HCT116 (cell line): ENCODE results near the gene ABHD11.

ENCODE experiments used
- CEBPB ChIP-seq: IDR thresholded peaks from 2 replicates; pipeline ENCODE4 v1.6.1; 2012; ENCODE audit warnings: low read depth
- EGR1 ChIP-seq: IDR thresholded peaks from 2 replicates; pipeline ENCODE4 v1.6.1; 2012; ENCODE audit warnings: low read depth
- EZH2 ChIP-seq: fragments of 200-600 bp; sonication (generic); IDR thresholded peaks from 2 replicates; pipeline ENCODE4 v1.6.1; 2017; ENCODE audit warnings: antibody characterized with exemption, mixed run types
- EZH2phosphoT487 ChIP-seq: fragments of 200-600 bp; IDR thresholded peaks from 2 replicates; pipeline ENCODE4 v1.6.1; 2018; ENCODE audit warnings: antibody characterized with exemption, borderline replicate concordance
- JUND ChIP-seq: IDR thresholded peaks from 2 replicates; pipeline ENCODE4 v1.6.1; 2012
- POLR2AphosphoS5 ChIP-seq: IDR thresholded peaks from 2 replicates; pipeline ENCODE4 v1.6.1; 2011; ENCODE audit warnings: mild to moderate bottlenecking, low read depth, low read length, moderate library complexity
- RAD21 ChIP-seq: IDR thresholded peaks from 2 replicates; pipeline ENCODE4 v1.6.1; 2012; ENCODE audit warnings: low read depth, mild to moderate bottlenecking
- SIN3A ChIP-seq: IDR thresholded peaks from 2 replicates; pipeline ENCODE4 v1.6.1; 2012; ENCODE audit warnings: low read depth
- SP1 ChIP-seq: IDR thresholded peaks from 2 replicates; pipeline ENCODE4 v1.6.1; 2012; ENCODE audit warnings: low read depth
- TCF7L2 ChIP-seq: IDR thresholded peaks from 2 replicates; pipeline ENCODE4 v1.7.0; 2011; ENCODE audit warnings: borderline replicate concordance, inconsistent platforms; ENCODE audit not compliant: insufficient read depth, insufficient read length; ENCODE audit errors: extremely low read depth
- YY1 ChIP-seq: IDR thresholded peaks from 2 replicates; pipeline ENCODE4 v1.6.1; 2011; ENCODE audit warnings: low read length, low read depth, moderate library complexity, mild to moderate bottlenecking; ENCODE audit not compliant: insufficient replicate concordance; ENCODE audit errors: extremely low read depth
- TF ChIP-seq, protein P1 (sequence below), 3 experiments: fragments of 200-600 bp in 1 of 3; sonication (generic) in 1 of 3; IDR thresholded peaks in 2 of 3; conservative IDR thresholded peaks in 1 of 3; 2 replicates each; pipeline ENCODE4 v1.5.1; 2012 to 2017; ENCODE audit warnings: low read depth in 2 of 3, low read length in 2 of 3, antibody characterized with exemption in 1 of 3, borderline replicate concordance in 1 of 3, control low read depth in 1 of 3, mild to moderate bottlenecking in 1 of 3, mixed read lengths in 1 of 3, mixed run types in 1 of 3, moderate library complexity in 1 of 3; ENCODE audit not compliant: insufficient read depth in 1 of 3
- TF ChIP-seq, protein P2 (sequence below): IDR thresholded peaks from 2 replicates; pipeline ENCODE4 v1.6.1; 2012
- TF ChIP-seq, protein P3 (sequence below): IDR thresholded peaks from 2 replicates; pipeline ENCODE4 v1.6.1; 2012; ENCODE audit warnings: low read depth

DNA sequence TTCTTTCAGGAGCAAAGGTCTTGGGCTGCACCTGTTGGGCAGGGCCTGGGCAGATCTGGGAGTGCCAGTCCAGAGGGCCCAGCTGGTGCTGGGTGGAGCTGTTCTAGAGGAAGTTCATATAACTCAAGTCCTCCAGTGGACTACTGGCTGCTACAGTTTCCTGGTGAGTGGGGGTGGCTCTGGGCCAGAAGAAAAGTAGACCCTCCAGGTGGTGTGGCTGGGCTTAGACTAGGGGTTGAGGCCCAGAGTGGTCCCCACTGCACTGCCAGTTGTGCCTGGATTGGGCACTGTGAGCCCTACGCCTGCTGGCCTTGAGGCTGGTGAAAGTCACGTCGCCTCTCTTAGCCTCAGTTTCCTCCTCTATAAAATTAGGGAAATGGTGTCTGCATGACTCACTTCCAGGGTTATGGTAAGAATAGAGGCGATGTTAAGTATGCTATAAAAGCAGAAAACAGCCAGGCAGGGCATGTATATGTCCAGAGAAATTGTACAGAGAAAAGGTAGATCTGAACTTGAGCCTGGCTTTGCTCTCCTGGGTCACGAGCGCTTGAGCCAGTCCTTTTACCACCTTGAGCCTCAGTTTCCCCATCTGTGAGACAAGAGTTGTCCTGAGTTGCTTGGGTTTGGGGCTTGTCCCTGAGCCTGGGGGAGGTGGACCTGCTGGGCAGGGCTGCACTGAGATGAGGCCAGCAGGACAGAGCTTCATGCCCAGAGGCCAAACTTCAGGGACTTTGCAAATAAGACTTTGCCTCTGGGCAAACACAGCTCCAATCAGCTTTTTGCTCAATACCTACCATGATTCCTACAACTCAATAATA lies 35.3 kb upstream of the ABHD11 start:
- no peak for TF ChIP-seq CEBPB
- no peak for TF ChIP-seq SP1
- TF ChIP-seq, protein P1, sequence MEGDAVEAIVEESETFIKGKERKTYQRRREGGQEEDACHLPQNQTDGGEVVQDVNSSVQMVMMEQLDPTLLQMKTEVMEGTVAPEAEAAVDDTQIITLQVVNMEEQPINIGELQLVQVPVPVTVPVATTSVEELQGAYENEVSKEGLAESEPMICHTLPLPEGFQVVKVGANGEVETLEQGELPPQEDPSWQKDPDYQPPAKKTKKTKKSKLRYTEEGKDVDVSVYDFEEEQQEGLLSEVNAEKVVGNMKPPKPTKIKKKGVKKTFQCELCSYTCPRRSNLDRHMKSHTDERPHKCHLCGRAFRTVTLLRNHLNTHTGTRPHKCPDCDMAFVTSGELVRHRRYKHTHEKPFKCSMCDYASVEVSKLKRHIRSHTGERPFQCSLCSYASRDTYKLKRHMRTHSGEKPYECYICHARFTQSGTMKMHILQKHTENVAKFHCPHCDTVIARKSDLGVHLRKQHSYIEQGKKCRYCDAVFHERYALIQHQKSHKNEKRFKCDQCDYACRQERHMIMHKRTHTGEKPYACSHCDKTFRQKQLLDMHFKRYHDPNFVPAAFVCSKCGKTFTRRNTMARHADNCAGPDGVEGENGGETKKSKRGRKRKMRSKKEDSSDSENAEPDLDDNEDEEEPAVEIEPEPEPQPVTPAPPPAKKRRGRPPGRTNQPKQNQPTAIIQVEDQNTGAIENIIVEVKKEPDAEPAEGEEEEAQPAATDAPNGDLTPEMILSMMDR (IDR thresholded peaks at IDR 0.05 in 2 of 3, conservative IDR thresholded peaks at IDR 0.05 in 1 of 3; ENCODE audit: borderline replicate concordance in 1 of 3, insufficient read depth in 1 of 3, low read depth in 2 of 3, low read length in 2 of 3), result no peak
- TF ChIP-seq EGR1, result no peak
- no peak for TF ChIP-seq EZH2phosphoT487
- no peak for TF ChIP-seq POLR2AphosphoS5
- TF ChIP-seq SIN3A, result no peak
- TF ChIP-seq, protein P2, sequence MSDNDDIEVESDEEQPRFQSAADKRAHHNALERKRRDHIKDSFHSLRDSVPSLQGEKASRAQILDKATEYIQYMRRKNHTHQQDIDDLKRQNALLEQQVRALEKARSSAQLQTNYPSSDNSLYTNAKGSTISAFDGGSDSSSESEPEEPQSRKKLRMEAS, result no peak
- TF ChIP-seq TCF7L2, result no peak
- TF ChIP-seq RAD21, result no peak
- no peak for TF ChIP-seq EZH2
- TF ChIP-seq JUND, result no peak
- TF ChIP-seq, protein P3, sequence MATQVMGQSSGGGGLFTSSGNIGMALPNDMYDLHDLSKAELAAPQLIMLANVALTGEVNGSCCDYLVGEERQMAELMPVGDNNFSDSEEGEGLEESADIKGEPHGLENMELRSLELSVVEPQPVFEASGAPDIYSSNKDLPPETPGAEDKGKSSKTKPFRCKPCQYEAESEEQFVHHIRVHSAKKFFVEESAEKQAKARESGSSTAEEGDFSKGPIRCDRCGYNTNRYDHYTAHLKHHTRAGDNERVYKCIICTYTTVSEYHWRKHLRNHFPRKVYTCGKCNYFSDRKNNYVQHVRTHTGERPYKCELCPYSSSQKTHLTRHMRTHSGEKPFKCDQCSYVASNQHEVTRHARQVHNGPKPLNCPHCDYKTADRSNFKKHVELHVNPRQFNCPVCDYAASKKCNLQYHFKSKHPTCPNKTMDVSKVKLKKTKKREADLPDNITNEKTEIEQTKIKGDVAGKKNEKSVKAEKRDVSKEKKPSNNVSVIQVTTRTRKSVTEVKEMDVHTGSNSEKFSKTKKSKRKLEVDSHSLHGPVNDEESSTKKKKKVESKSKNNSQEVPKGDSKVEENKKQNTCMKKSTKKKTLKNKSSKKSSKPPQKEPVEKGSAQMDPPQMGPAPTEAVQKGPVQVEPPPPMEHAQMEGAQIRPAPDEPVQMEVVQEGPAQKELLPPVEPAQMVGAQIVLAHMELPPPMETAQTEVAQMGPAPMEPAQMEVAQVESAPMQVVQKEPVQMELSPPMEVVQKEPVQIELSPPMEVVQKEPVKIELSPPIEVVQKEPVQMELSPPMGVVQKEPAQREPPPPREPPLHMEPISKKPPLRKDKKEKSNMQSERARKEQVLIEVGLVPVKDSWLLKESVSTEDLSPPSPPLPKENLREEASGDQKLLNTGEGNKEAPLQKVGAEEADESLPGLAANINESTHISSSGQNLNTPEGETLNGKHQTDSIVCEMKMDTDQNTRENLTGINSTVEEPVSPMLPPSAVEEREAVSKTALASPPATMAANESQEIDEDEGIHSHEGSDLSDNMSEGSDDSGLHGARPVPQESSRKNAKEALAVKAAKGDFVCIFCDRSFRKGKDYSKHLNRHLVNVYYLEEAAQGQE, result no peak
- TF ChIP-seq YY1, result no peak
